Activated T-helper 1 cell treated with anti-CD3 and anti-CD28 coated beads, Interleukin-12 subunit alpha, Interleukin-12 subunit beta, Interleukin-2, Interleukin-4 antibody, amounts not matched to agents 30 ng/mL and 10 ng/mL and 1 ng/mL, durations not matched to agents 14 hours and 24 hours and 36 hours (primary cell): ENCODE measurements around the gene LARGE1. TPM values are rescaled to one million over a fixed set of nuclear protein-coding genes. Genes with fewer than 3 reads are reported as not detected.

ENCODE experiments used
- DNase-seq: peaks from one replicate; pipeline ENCODE4 v3.0.0; 2021; ENCODE audit warnings: low spot score
- H3K27ac Mint-ChIP-seq: one replicate; pipeline ENCODE4 v1.8.0; 2021; ENCODE audit warnings: mild to moderate bottlenecking, mixed read lengths
- H3K27me3 Mint-ChIP-seq: one replicate; pipeline ENCODE4 v1.8.0; 2022; ENCODE audit warnings: mild to moderate bottlenecking, moderate library complexity, mixed read lengths; ENCODE audit not compliant: insufficient read depth
- H3K36me3 Mint-ChIP-seq: one replicate; pipeline ENCODE4 v1.8.0; 2021; ENCODE audit warnings: low read depth, mixed read lengths
- H3K4me1 Mint-ChIP-seq: one replicate; pipeline ENCODE4 v1.8.0; 2021; ENCODE audit warnings: low read depth, mixed read lengths
- H3K4me3 Mint-ChIP-seq: one replicate; pipeline ENCODE4 v1.8.0; 2021; ENCODE audit warnings: mild to moderate bottlenecking, moderate library complexity, mixed read lengths
- H3K9me3 Mint-ChIP-seq: one replicate; pipeline ENCODE4 v1.8.0; 2021; ENCODE audit warnings: mixed read lengths
- intact Hi-C: fragments of 100-400 bp; cut with micrococcal nuclease; formaldehyde crosslinking; loops from one replicate; pipeline ENCODE4 v1.15.1; 2024
- total RNA-seq: library from RNA; stranded (reverse); gene quantifications from 2 replicates; pipeline ENCODE4 v1.2.3, GENCODE V29; 2022

The LARGE1 gene
- total RNA-seq, 1 donor from 2014 or later = 0.10 TPM

GRCh38 chr22:33854724-33855123 is 65.6 kb downstream of the LARGE1 start:
- Mint-ChIP-seq H3K27ac (no peak overlapping the region), H3K36me3 (no peaks in the 10 kb centered on the region), H3K4me3 (no peak overlapping the region), H3K9me3 (peaks cover 17% of the 10 kb centered on the region), H3K4me1 (peaks cover 5% of the 10 kb centered on the region), H3K27me3 (no peaks in the 10 kb centered on the region)
- DNase-seq = no peak
- intact Hi-C loops = no loop called here

DNA sequence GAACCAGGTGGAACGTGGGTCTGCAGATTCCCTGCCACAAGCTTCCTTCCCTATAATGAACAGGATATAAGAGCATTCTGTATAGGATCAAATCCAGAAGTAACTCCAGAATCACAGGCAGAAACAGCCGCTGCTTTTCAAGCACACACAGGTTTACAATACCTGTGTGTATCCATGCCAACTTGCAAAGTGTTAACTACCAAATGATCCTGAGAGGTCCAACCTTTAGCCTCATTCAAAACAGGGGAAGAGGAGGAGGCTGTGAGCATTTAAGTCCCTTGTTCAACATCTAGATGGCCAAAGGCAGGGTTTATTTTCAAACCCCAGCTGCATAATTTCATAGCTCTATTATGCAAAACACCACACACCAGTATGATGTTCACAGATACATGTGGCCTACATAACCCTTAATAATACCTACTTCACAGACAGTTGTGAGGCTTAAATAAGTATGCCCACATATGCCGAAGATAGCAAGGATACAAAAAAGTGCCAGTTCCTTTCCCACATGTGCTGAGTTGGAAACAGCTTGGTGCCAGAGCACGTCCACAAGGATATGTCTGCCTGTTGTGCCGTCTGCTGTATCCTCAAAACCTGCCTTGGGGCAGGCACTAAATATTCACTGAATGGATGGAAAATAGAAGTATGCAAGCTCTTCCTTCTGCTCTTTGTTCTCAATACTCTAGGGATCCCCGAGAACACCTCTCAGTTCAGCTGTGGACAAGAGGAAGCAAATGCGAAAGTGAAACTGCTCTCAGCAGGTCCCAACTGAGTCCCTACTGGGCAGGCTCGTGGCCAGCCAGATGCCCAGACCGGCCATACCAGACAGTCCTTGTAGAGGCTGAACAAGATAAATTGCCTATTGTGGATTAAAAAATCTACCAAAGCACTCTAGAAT is 66.8 kb downstream of the LARGE1 start:
- intact Hi-C loops = no loop called here
- Mint-ChIP-seq H3K9me3 (peaks cover 26% of the 10 kb centered on the region), H3K27me3 (no peaks in the 10 kb centered on the region), H3K27ac (no peak overlapping the region), H3K4me1 (peaks cover 5% of the 10 kb centered on the region), H3K36me3 (no peaks in the 10 kb centered on the region), H3K4me3 (peak overlapping the region; percentile 66)
- DNase-seq = no peak

DNA sequence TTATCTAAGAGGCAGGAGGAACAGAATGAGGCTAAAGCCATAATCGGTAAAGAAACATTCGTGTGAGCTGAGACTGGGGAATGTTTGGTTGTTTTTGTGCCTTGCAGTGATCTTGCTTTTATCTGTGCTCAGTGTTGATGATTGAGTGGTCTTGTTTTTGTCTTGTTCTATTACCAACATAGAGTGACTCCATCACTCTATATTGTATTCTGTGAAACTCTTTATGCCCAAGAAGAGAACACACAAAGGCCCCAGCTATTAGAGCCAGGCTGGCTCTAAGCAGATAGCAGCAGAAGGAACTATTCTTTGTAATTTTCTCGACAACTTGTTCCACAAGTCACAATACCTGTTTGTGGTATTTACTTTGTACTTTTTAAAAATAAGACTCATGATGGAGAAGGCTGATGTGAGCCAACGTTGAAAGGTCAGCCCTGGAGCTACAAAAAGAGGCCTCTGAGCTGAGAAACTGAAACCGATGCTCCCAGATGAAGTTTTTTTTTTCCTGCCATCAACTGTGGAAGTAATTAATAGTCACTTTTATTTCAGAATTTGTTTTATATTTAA is 68.4 kb downstream of the LARGE1 start:
- no peaks in the 10 kb centered on the region for H3K27me3 Mint-ChIP-seq
- no peak overlapping the region for H3K4me3 Mint-ChIP-seq
- peaks cover 26% of the 10 kb centered on the region for H3K9me3 Mint-ChIP-seq
- no peaks in the 10 kb centered on the region for H3K36me3 Mint-ChIP-seq
- H3K27ac Mint-ChIP-seq = no peak overlapping the region
- no peak for DNase-seq
- intact Hi-C loops = no loop called here
- peaks cover 5% of the 10 kb centered on the region for H3K4me1 Mint-ChIP-seq

- no peaks in the 10 kb centered on the region for H3K36me3 Mint-ChIP-seq
- DNase-seq = no peak
- intact Hi-C loops = no loop called here
- no peak overlapping the region for H3K27ac Mint-ChIP-seq
- H3K4me1 Mint-ChIP-seq = peaks cover 5% of the 10 kb centered on the region
- peaks cover 28% of the 10 kb centered on the region for H3K9me3 Mint-ChIP-seq
- no peaks in the 10 kb centered on the region for H3K27me3 Mint-ChIP-seq
- no peak overlapping the region for H3K4me3 Mint-ChIP-seq
Measured at GRCh38 chr22:33851240-33851639, 69.0 kb downstream of the LARGE1 start.

DNA sequence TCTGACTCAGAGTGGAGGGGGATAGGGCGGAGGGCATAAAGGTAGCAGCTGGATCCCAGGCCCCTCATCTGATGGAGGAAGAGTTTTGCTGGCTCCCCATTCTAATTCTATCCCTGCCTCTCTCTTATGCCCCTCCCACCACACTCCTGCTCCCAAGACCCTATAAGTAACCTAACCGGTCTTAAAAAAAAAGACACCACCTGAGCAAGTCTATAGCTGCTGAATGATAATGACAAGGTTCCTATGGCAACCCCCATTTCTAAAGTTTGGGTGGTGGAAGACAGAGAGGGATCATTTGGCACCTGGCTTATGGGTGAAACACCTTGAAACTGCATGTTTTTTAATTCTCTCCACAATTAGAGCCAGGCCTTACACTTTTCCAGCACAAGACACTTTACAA is 69.6 kb downstream of the LARGE1 start:
- Mint-ChIP-seq H3K4me1 (peaks cover 5% of the 10 kb centered on the region), H3K27me3 (no peaks in the 10 kb centered on the region), H3K27ac (no peak overlapping the region), H3K9me3 (peaks cover 30% of the 10 kb centered on the region), H3K36me3 (no peaks in the 10 kb centered on the region), H3K4me3 (no peak overlapping the region)
- DNase-seq = no peak
- intact Hi-C loops = no loop called here

DNA sequence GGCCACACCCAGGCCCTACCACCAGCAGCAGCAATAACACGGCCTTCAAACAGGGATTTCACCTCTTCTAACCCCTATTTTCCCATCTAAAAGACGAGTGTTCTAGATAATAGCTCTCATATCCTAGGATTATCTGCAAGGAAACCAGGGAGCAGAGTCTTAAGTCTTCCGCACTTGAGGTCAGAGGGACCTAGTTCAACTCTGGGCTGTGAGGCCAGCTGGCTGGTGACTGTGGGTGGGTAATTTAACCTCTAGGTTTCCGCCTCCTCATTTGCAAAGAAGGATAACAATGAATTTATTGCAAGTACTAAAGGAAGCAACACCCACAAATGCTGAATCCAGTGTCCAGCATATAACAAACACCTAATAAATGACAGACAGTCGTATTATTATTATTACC is 70.1 kb downstream of the LARGE1 start:
- intact Hi-C loops = no loop called here
- H3K9me3 Mint-ChIP-seq = peaks cover 33% of the 10 kb centered on the region
- no peaks in the 10 kb centered on the region for H3K36me3 Mint-ChIP-seq
- no peaks in the 10 kb centered on the region for H3K27me3 Mint-ChIP-seq
- no peak overlapping the region for H3K27ac Mint-ChIP-seq
- H3K4me3 Mint-ChIP-seq = no peak overlapping the region
- DNase-seq = no peak
- H3K4me1 Mint-ChIP-seq = peaks cover 5% of the 10 kb centered on the region

GRCh38 chr22:33848251-33848650 is 72.0 kb downstream of the LARGE1 start:
- H3K4me1 Mint-ChIP-seq = no peaks in the 10 kb centered on the region
- H3K4me3 Mint-ChIP-seq = no peak overlapping the region
- H3K9me3 Mint-ChIP-seq = peaks cover 33% of the 10 kb centered on the region
- H3K36me3 Mint-ChIP-seq = no peaks in the 10 kb centered on the region
- intact Hi-C loops = no loop called here
- no peak for DNase-seq
- no peaks in the 10 kb centered on the region for H3K27me3 Mint-ChIP-seq
- no peak overlapping the region for H3K27ac Mint-ChIP-seq

- H3K4me3 Mint-ChIP-seq = no peak overlapping the region
- H3K27ac Mint-ChIP-seq = no peak overlapping the region
- H3K36me3 Mint-ChIP-seq = no peaks in the 10 kb centered on the region
- peaks cover 28% of the 10 kb centered on the region for H3K9me3 Mint-ChIP-seq
- no peak for DNase-seq
- no peaks in the 10 kb centered on the region for H3K27me3 Mint-ChIP-seq
- H3K4me1 Mint-ChIP-seq = no peaks in the 10 kb centered on the region
- intact Hi-C loops = no loop called here
Measured at GRCh38 chr22:33844273-33844672, 76.0 kb downstream of the LARGE1 start.

- H3K4me1 Mint-ChIP-seq = no peaks in the 10 kb centered on the region
- H3K4me3 Mint-ChIP-seq = no peak overlapping the region
- DNase-seq = no peak
- intact Hi-C loops = no loop called here
- no peaks in the 10 kb centered on the region for H3K36me3 Mint-ChIP-seq
- peaks cover 21% of the 10 kb centered on the region for H3K9me3 Mint-ChIP-seq
- no peak overlapping the region for H3K27ac Mint-ChIP-seq
- H3K27me3 Mint-ChIP-seq = no peaks in the 10 kb centered on the region
Measured at GRCh38 chr22:33842421-33843094, 77.7 kb downstream of the LARGE1 start.

- Mint-ChIP-seq H3K4me3 (no peak overlapping the region), H3K36me3 (no peaks in the 10 kb centered on the region), H3K4me1 (no peaks in the 10 kb centered on the region), H3K27ac (no peak overlapping the region), H3K9me3 (peaks cover 17% of the 10 kb centered on the region), H3K27me3 (no peaks in the 10 kb centered on the region)
- no peak for DNase-seq
- intact Hi-C loops = no loop called here
Measured at GRCh38 chr22:33842006-33842354, 78.3 kb downstream of the LARGE1 start.

- H3K4me1 Mint-ChIP-seq = no peaks in the 10 kb centered on the region
- no peak overlapping the region for H3K27ac Mint-ChIP-seq
- no peak overlapping the region for H3K4me3 Mint-ChIP-seq
- no peaks in the 10 kb centered on the region for H3K27me3 Mint-ChIP-seq
- intact Hi-C loops = no loop called here
- no peak for DNase-seq
- H3K9me3 Mint-ChIP-seq = peaks cover 14% of the 10 kb centered on the region
- H3K36me3 Mint-ChIP-seq = no peaks in the 10 kb centered on the region
Measured at GRCh38 chr22:33841281-33842005, 78.8 kb downstream of the LARGE1 start.

GRCh38 chr22:33838644-33839043 is 81.6 kb downstream of the LARGE1 start:
- H3K27ac Mint-ChIP-seq = no peak overlapping the region
- no peak overlapping the region for H3K4me3 Mint-ChIP-seq
- DNase-seq = no peak
- intact Hi-C loops = no loop called here
- H3K36me3 Mint-ChIP-seq = no peaks in the 10 kb centered on the region
- no peaks in the 10 kb centered on the region for H3K4me1 Mint-ChIP-seq
- peaks cover 5% of the 10 kb centered on the region for H3K9me3 Mint-ChIP-seq
- H3K27me3 Mint-ChIP-seq = peaks cover 1% of the 10 kb centered on the region

DNA sequence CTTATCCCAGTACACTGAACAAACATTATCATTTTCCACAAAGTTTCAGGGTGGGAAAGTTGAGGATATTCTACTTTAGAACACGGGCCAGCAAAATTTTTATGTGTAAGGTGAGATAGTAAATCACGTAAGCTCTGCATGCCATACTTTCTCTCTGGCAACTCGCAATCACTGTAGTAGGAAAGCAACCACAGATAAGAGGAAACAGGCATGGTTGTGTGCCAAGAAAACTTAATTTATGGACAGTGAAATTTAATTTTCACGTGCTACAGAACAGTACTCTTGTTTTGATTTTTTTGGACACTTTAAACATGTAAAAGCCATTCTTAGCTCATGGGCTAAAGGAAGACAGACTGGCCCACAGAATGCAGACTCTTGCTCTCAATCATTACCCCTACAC is 82.5 kb downstream of the LARGE1 start:
- no peak overlapping the region for H3K4me3 Mint-ChIP-seq
- no peak for DNase-seq
- H3K36me3 Mint-ChIP-seq = no peaks in the 10 kb centered on the region
- no peaks in the 10 kb centered on the region for H3K4me1 Mint-ChIP-seq
- H3K27me3 Mint-ChIP-seq = peaks cover 1% of the 10 kb centered on the region
- H3K9me3 Mint-ChIP-seq = peaks cover 5% of the 10 kb centered on the region
- intact Hi-C loops = no loop called here
- H3K27ac Mint-ChIP-seq = no peak overlapping the region
